Endothelial cell of umbilical vein (primary cell): ENCODE measurements around the gene TMOD2. TPM values are rescaled to one million over a fixed set of nuclear protein-coding genes. Genes with fewer than 3 reads are reported as not detected.

Experiments used
- BruUV-seq: library from RNA; stranded (reverse); fragments of 400-500 nt; replicated peaks from 2 replicates; lab custom pipeline; 2021; lab: Mats Ljungman, UMichigan
- CTCF ChIA-PET: fragments of 300-600, 350-600 bp; sonication (Branson Sonifier 250); formaldehyde crosslinking; loops from one replicate; lab custom pipeline; 2021; ENCODE audit warnings: antibody characterized with exemption, inconsistent platforms; lab: Charles Lee
- POLR2A ChIA-PET: fragments of 300-600, 350-600 bp; sonication (Branson Sonifier 250); formaldehyde crosslinking; loops from one replicate; lab custom pipeline; 2021; ENCODE audit warnings: antibody characterized with exemption, inconsistent platforms; lab: Charles Lee
- DNase-seq: peaks from one replicate; pipeline ENCODE4 v3.0.0-alpha.2; 2011; ENCODE audit warnings: low read depth, low spot score
- FAIRE-seq: peaks from 2 replicates; lab custom pipeline; 2011; peaks lifted over from hg19 to GRCh38; lab: Jason Lieb, UNC
- H2AFZ ChIP-seq: 2 replicates; pipeline ENCODE4 v1.6.0; 2012; ENCODE audit warnings: low read depth, low read length, control low read depth, inconsistent platforms
- H3K27ac ChIP-seq: 2 replicates; pipeline ENCODE4 v1.5.1; 2011; ENCODE audit warnings: low read depth, mild to moderate bottlenecking, control low read depth, low read length, moderate library complexity; ENCODE audit not compliant: insufficient read depth
- H3K27me3 ChIP-seq, 2 experiments: 2 replicates each; pipeline versions ENCODE4 v1.6.0 to v1.6.1; 2011; ENCODE audit warnings: low read length in 2 of 2, mixed read lengths in 1 of 2; ENCODE audit not compliant: control insufficient read depth in 2 of 2, insufficient read depth in 2 of 2
- H3K36me3 ChIP-seq, 2 experiments: 2 replicates in 1 of 2; 3 replicates in 1 of 2; pipeline ENCODE4 v1.5.1; 2011; ENCODE audit warnings: low read length in 2 of 2, mild to moderate bottlenecking in 1 of 2, moderate library complexity in 1 of 2; ENCODE audit not compliant: control insufficient read depth in 2 of 2, insufficient read depth in 2 of 2; ENCODE audit errors: extremely low read depth in 1 of 2
- H3K4me1 ChIP-seq: 3 replicates; pipeline ENCODE4 v1.5.1; 2011; ENCODE audit warnings: mild to moderate bottlenecking, low read length; ENCODE audit not compliant: control insufficient read depth, insufficient read depth; ENCODE audit errors: extremely low read depth
- H3K4me2 ChIP-seq: 2 replicates; pipeline ENCODE4 v1.6.1; 2011; ENCODE audit warnings: low read length, control low read depth, mixed read lengths; ENCODE audit not compliant: insufficient read depth
- H3K4me3 ChIP-seq, 3 experiments: fragments of 200-600 bp in 1 of 3; sonication (generic), shearing (Covaris generic) in 1 of 3; replicated peaks in 1 of 3; 2 replicates each; pipeline ENCODE4 v1.5.1; 2011 to 2016; ENCODE audit warnings: control low read depth in 3 of 3, low read length in 3 of 3, mild to moderate bottlenecking in 2 of 3, inconsistent platforms in 1 of 3, low read depth in 1 of 3, moderate library complexity in 1 of 3; ENCODE audit not compliant: insufficient read depth in 1 of 3
- H3K79me2 ChIP-seq: 2 replicates; pipeline ENCODE4 v1.6.0; 2012; ENCODE audit warnings: low read length, inconsistent platforms; ENCODE audit not compliant: control insufficient read depth, insufficient read depth
- H3K9ac ChIP-seq: replicated peaks from 2 replicates; pipeline ENCODE3; 2011; ENCODE audit warnings: low read length, control low read depth; ENCODE audit not compliant: insufficient read depth; ENCODE audit errors: extremely low read depth
- H3K9me1 ChIP-seq: replicated peaks from 3 replicates; pipeline ENCODE4 v1.6.0; 2011; ENCODE audit warnings: mild to moderate bottlenecking, low read length; ENCODE audit not compliant: control insufficient read depth, insufficient read depth; ENCODE audit errors: extremely low read depth
- H3K9me3 ChIP-seq: replicated peaks from 2 replicates; pipeline ENCODE4 v1.5.1; 2012; ENCODE audit warnings: low read length, inconsistent platforms; ENCODE audit not compliant: control insufficient read depth, insufficient read depth
- H4K20me1 ChIP-seq: replicated peaks from 2 replicates; pipeline ENCODE3; 2011; ENCODE audit warnings: mild to moderate bottlenecking, low read length; ENCODE audit not compliant: control insufficient read depth, insufficient read depth; ENCODE audit errors: extremely low read depth
- EZH2 ChIP-seq: IDR thresholded peaks from 2 replicates; pipeline ENCODE4 v1.6.1; 2012; ENCODE audit warnings: borderline replicate concordance, low read depth, mild to moderate bottlenecking, moderate library complexity, low read length, inconsistent platforms; ENCODE audit not compliant: severe bottlenecking
- FOS ChIP-seq: IDR thresholded peaks from 2 replicates; pipeline ENCODE4 v1.6.1; 2011; ENCODE audit warnings: mild to moderate bottlenecking, low read length, moderate library complexity, borderline replicate concordance; ENCODE audit not compliant: insufficient read depth
- GATA2 ChIP-seq: IDR thresholded peaks from 2 replicates; pipeline ENCODE4 v1.7.0; 2011; ENCODE audit warnings: low read depth, mild to moderate bottlenecking, moderate library complexity, mixed read lengths, low read length; ENCODE audit not compliant: insufficient read length, insufficient read depth
- JUN ChIP-seq: IDR thresholded peaks from 2 replicates; pipeline ENCODE4 v1.6.1; 2011; ENCODE audit warnings: borderline replicate concordance, low read depth; ENCODE audit not compliant: insufficient read length, insufficient read depth
- MYC ChIP-seq: IDR thresholded peaks from one replicate; pipeline ENCODE4 v1.6.1; 2011; ENCODE audit warnings: mild to moderate bottlenecking, low read depth, low read length
- POLR2A ChIP-seq: IDR thresholded peaks from 2 replicates; pipeline ENCODE4 v1.6.1; 2012; ENCODE audit warnings: low read depth, mild to moderate bottlenecking, control low read depth, low read length
- POLR2AphosphoS5 ChIP-seq: IDR thresholded peaks from 2 replicates; pipeline ENCODE4 v1.6.1; 2012; ENCODE audit warnings: low read depth, mild to moderate bottlenecking, control low read depth, low read length, moderate library complexity; ENCODE audit not compliant: insufficient read depth
- dilution Hi-C: fragments of 300-500 bp; cut with MboI; formaldehyde crosslinking; loops from one replicate; pipeline ENCODE4 v1.15.0; 2019; ENCODE audit warnings: low sequenced_read_pairs; ENCODE audit not compliant: extremely low pct_ligation_motif_present
- intact Hi-C: fragments of 100-400 bp; cut with micrococcal nuclease; formaldehyde crosslinking; loops from one replicate; pipeline ENCODE4 v1.10.0; 2022
- polyA plus RNA-seq, 4 experiments: library from polyadenylated mRNA; depleted of rRNA in 3 of 4; stranded (reverse) in 3 of 4; unstranded in 1 of 4; fragments of >200 nt; gene quantifications; 2 replicates each; pipeline versions ENCODE4 v1.2.1 to v1.2.3, GENCODE V29; 2011 to 2012; ENCODE audit warnings: missing spikeins in 1 of 4
- total RNA-seq: library from RNA; stranded (reverse); gene quantifications from 2 replicates; pipeline ENCODE4 v1.2.3, GENCODE V29; 2021
- TF ChIP-seq, protein P1 (sequence below), 2 donors: IDR thresholded peaks; 1 replicate in 1 of 2; 2 replicates in 1 of 2; pipeline ENCODE4 v1.5.1; 2011; ENCODE audit warnings: low read length in 2 of 2, mild to moderate bottlenecking in 2 of 2, moderate library complexity in 2 of 2, control low read depth in 1 of 2, inconsistent platforms in 1 of 2, low read depth in 1 of 2; ENCODE audit not compliant: insufficient read depth in 1 of 2; ENCODE audit errors: extremely low read depth in 1 of 2
- TF ChIP-seq, protein P2 (sequence below): IDR thresholded peaks from 2 replicates; pipeline ENCODE4 v1.6.1; 2011; ENCODE audit not compliant: insufficient read depth, insufficient read length

Gene TMOD2
- total and polyA plus RNA-seq, 2 donors (not counting 3 experiments of a cell fraction or from before 2014, with no cell fraction given), result 0.46 to 2.7 TPM

DNA sequence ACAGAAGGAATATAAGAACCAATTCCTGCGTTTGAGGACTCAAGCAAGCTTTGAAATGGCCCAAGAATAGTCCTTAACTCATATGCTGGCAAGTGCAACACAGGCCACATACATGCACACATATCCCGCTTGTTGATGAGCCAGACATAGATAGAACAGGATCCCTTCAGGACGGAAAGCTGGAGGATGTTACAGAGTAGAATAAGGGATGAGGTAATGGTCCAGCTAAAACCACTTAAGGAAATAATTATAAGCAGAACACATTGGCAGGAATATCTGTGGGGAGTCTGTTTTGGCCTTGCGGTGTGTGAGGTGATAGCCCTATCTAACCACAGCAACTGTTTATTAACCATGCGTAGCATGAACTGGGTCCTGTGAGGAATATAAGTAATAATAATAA, 45.1 kb upstream of the TMOD2 start:
- H3K27me3 ChIP-seq, result peaks cover 7 to 17% of the 10 kb centered on the region in 2 experiments
- H3K4me2 ChIP-seq, result no peak overlapping the region
- no peak overlapping the region for H3K9ac ChIP-seq
- DNase-seq (no peak), FAIRE-seq (no peak)
- H3K27ac ChIP-seq, result no peak overlapping the region
- intact Hi-C loops (no loop called here), dilution Hi-C loops (no loop called here)
- H2AFZ ChIP-seq, result no peak overlapping the region
- no peak overlapping the region for H3K4me3 ChIP-seq
- no peaks in the 10 kb centered on the region for H3K36me3 ChIP-seq
- POLR2A ChIA-PET, result no interaction called here
- no peaks in the 10 kb centered on the region for H3K9me1 ChIP-seq
- BruUV-seq, result no TSS peak
- no peaks in the 10 kb centered on the region for H3K79me2 ChIP-seq
- H4K20me1 ChIP-seq, result no peaks in the 10 kb centered on the region
- CTCF ChIA-PET, result interaction anchor here (0.8 to 1.3 kb wide), 2 partner anchors 9 kb away, joined by 3 read pairs; no protein-coding TSS in a partner anchor
- no peak for TF ChIP-seq EZH2
- TF ChIP-seq, protein P1, sequence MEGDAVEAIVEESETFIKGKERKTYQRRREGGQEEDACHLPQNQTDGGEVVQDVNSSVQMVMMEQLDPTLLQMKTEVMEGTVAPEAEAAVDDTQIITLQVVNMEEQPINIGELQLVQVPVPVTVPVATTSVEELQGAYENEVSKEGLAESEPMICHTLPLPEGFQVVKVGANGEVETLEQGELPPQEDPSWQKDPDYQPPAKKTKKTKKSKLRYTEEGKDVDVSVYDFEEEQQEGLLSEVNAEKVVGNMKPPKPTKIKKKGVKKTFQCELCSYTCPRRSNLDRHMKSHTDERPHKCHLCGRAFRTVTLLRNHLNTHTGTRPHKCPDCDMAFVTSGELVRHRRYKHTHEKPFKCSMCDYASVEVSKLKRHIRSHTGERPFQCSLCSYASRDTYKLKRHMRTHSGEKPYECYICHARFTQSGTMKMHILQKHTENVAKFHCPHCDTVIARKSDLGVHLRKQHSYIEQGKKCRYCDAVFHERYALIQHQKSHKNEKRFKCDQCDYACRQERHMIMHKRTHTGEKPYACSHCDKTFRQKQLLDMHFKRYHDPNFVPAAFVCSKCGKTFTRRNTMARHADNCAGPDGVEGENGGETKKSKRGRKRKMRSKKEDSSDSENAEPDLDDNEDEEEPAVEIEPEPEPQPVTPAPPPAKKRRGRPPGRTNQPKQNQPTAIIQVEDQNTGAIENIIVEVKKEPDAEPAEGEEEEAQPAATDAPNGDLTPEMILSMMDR (IDR thresholded peaks at IDR 0.05; ENCODE audit: extremely low read depth in 1 of 2, insufficient read depth in 1 of 2, low read depth in 1 of 2, low read length in 2 of 2), result no peak
- TF ChIP-seq JUN, result no peak
- TF ChIP-seq GATA2, result no peak
- no peak for TF ChIP-seq POLR2AphosphoS5
- no peak for TF ChIP-seq POLR2A
- TF ChIP-seq MYC, result no peak
- TF ChIP-seq, protein P2, sequence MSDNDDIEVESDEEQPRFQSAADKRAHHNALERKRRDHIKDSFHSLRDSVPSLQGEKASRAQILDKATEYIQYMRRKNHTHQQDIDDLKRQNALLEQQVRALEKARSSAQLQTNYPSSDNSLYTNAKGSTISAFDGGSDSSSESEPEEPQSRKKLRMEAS, result no peak
- TF ChIP-seq FOS, result no peak
- H3K9me3 ChIP-seq, result no peaks in the 10 kb centered on the region
- H3K4me1 ChIP-seq, result no peaks in the 10 kb centered on the region
